ENCODE data around the gene GRID2. TPM values are rescaled to one million over a fixed set of nuclear protein-coding genes. Genes with fewer than 3 reads are reported as not detected.

Gene GRID2
- total RNA-seq, 1 experiment from 2014 or later = not detected

DNA sequence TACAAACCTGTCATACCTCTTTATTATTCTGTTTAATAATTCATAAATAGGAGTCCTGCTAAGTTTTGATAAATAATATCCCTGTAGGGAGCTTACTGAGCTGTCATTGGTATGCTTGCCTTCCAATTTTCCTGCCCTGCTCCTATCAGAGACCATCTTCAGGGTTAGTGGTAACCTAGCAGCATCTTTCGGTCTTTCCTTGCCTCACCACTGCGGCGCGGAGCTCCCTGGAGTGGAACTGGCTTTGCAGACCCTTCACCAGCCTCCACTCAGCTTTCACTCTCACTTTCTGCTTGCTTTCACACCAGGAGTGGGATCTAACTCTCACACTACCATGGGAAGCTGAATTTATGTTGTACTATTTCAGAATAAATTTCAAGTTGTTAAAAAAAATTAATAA, 1043.1 kb downstream of the GRID2 start:
- Mint-ChIP-seq H3K4me1 (ENCODE audit: insufficient read depth, unreplicated experiment) (no peaks in the 10 kb centered on the region), H3K27me3 (ENCODE audit: insufficient read depth, unreplicated experiment) (no peaks in the 10 kb centered on the region), H3K4me3 (ENCODE audit: unreplicated experiment) (no peak overlapping the region), H3K9me3 (ENCODE audit: unreplicated experiment) (no peaks in the 10 kb centered on the region), H3K27ac (ENCODE audit: low read depth, unreplicated experiment) (no peak overlapping the region), H3K36me3 (ENCODE audit: insufficient read depth, unreplicated experiment) (no peaks in the 10 kb centered on the region)
- POLR2A ChIA-PET = no interaction called here
- TF ChIP-seq, protein P1, sequence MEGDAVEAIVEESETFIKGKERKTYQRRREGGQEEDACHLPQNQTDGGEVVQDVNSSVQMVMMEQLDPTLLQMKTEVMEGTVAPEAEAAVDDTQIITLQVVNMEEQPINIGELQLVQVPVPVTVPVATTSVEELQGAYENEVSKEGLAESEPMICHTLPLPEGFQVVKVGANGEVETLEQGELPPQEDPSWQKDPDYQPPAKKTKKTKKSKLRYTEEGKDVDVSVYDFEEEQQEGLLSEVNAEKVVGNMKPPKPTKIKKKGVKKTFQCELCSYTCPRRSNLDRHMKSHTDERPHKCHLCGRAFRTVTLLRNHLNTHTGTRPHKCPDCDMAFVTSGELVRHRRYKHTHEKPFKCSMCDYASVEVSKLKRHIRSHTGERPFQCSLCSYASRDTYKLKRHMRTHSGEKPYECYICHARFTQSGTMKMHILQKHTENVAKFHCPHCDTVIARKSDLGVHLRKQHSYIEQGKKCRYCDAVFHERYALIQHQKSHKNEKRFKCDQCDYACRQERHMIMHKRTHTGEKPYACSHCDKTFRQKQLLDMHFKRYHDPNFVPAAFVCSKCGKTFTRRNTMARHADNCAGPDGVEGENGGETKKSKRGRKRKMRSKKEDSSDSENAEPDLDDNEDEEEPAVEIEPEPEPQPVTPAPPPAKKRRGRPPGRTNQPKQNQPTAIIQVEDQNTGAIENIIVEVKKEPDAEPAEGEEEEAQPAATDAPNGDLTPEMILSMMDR (IDR thresholded peaks at IDR 0.05; ENCODE audit: unreplicated experiment) = no peak
- BruUV-seq (replicated peaks) = no TSS peak
- CTCF ChIA-PET = interaction anchor here (0.7 kb wide), 1 partner anchor 10 kb away, joined by 3 read pairs; no protein-coding TSS in a partner anchor
- intact Hi-C loops (cut with micrococcal nuclease) = no loop called here
- DNase-seq (ENCODE audit: unreplicated experiment) = no peak

DNA sequence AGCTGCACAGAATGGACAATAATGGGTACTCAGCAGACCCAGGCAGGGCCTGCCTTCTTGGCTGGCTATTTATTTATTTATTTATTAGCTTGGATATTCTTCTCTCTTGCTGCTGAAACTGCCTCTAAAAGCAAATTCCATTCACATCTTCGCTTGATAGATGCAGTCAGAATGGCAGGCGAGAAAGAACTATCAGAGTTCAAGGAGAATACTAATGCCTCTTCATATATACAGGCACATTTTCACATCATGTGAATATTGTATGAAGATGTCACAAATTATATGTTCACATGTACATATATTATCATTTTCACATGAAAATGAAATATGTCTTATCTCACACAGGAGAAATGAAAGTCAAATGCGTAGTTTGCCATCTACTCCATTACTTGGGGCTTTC, 1045.1 kb downstream of the GRID2 start:
- Mint-ChIP-seq H3K27me3 (ENCODE audit: insufficient read depth, unreplicated experiment) (no peaks in the 10 kb centered on the region), H3K4me1 (ENCODE audit: insufficient read depth, unreplicated experiment) (no peaks in the 10 kb centered on the region), H3K36me3 (ENCODE audit: insufficient read depth, unreplicated experiment) (no peaks in the 10 kb centered on the region), H3K4me3 (ENCODE audit: unreplicated experiment) (no peak overlapping the region), H3K9me3 (ENCODE audit: unreplicated experiment) (no peaks in the 10 kb centered on the region), H3K27ac (ENCODE audit: low read depth, unreplicated experiment) (no peak overlapping the region)
- intact Hi-C loops (cut with micrococcal nuclease) = no loop called here
- no TSS peak for BruUV-seq (replicated peaks)
- DNase-seq (ENCODE audit: unreplicated experiment) = no peak
- CTCF ChIA-PET = interaction anchor here (0.6 kb wide), 1 partner anchor 285 kb away, joined by 3 read pairs; no protein-coding TSS in a partner anchor
- TF ChIP-seq, protein P1 (IDR thresholded peaks at IDR 0.05; ENCODE audit: unreplicated experiment) = no peak
- POLR2A ChIA-PET = no interaction called here

DNA sequence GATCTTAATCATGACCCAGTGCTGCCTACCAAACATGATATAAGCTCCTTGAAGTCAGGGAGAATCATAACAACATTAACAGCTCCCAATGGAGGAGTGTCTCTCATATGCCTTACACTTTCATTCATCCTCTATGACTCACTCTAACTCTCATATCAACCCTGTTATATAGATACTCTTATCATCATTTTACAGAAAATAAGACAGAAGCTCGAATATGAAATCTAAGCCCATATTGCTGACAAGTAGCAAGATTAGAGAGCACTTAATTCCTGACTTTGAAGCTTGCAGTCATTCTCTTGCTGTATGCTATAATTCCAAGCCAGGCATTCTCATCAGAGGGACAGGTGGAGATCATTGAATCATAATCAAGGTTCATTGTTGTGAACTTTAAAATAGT, 1048.1 kb downstream of the GRID2 start:
- TF ChIP-seq, protein P1 (IDR thresholded peaks at IDR 0.05; ENCODE audit: unreplicated experiment) = no peak
- DNase-seq (ENCODE audit: unreplicated experiment) = no peak
- intact Hi-C loops (cut with micrococcal nuclease) = no loop called here
- Mint-ChIP-seq H3K9me3 (ENCODE audit: unreplicated experiment) (no peaks in the 10 kb centered on the region), H3K36me3 (ENCODE audit: insufficient read depth, unreplicated experiment) (no peaks in the 10 kb centered on the region), H3K27ac (ENCODE audit: low read depth, unreplicated experiment) (no peak overlapping the region), H3K27me3 (ENCODE audit: insufficient read depth, unreplicated experiment) (no peaks in the 10 kb centered on the region), H3K4me3 (ENCODE audit: unreplicated experiment) (no peak overlapping the region), H3K4me1 (ENCODE audit: insufficient read depth, unreplicated experiment) (no peaks in the 10 kb centered on the region)
- POLR2A ChIA-PET = no interaction called here
- CTCF ChIA-PET = interaction anchor here (1.0 to 1.3 kb wide), 2 partner anchors 12 to 30 kb away, joined by 3 read pairs; no protein-coding TSS in a partner anchor
- no TSS peak for BruUV-seq (replicated peaks)

GRCh38 chr4:93355411-93355810, 1051.6 kb downstream of the GRID2 start:
- no peaks in the 10 kb centered on the region for H3K4me1 Mint-ChIP-seq (ENCODE audit: insufficient read depth, unreplicated experiment)
- no peak overlapping the region for H3K27ac Mint-ChIP-seq (ENCODE audit: low read depth, unreplicated experiment)
- ChIA-PET POLR2A (no interaction called here), CTCF (interaction anchor here (0.5 to 0.9 kb wide), 2 partner anchors 51 to 117 kb away, joined by 3 to 4 read pairs; no protein-coding TSS in a partner anchor)
- H3K36me3 Mint-ChIP-seq (ENCODE audit: insufficient read depth, unreplicated experiment) = no peaks in the 10 kb centered on the region
- H3K27me3 Mint-ChIP-seq (ENCODE audit: insufficient read depth, unreplicated experiment) = no peaks in the 10 kb centered on the region
- DNase-seq (ENCODE audit: unreplicated experiment) = peak; percentile 25
- intact Hi-C loops (cut with micrococcal nuclease) = no loop called here
- TF ChIP-seq, protein P1 (IDR thresholded peaks at IDR 0.05; ENCODE audit: unreplicated experiment) = no peak
- H3K4me3 Mint-ChIP-seq (ENCODE audit: unreplicated experiment) = no peak overlapping the region
- BruUV-seq (replicated peaks) = no TSS peak
- no peaks in the 10 kb centered on the region for H3K9me3 Mint-ChIP-seq (ENCODE audit: unreplicated experiment)

Data from MCF 10A (cell line).